ENCODE data around the gene ZBTB24.
A peak's percentile ranks its signal among the peaks of the same experiment; 100 is the strongest.

Gene ZBTB24

GRCh38 chr6:109456710-109457561 lies 26.1 kb downstream of the ZBTB24 start:
- Histone ChIP-seq H3K4me3 (ENCODE audit: low read length in 2 of 2) (peak overlapping the region in 1 of 2 donors; percentile 83), H3K9me3 (ENCODE audit: control insufficient read depth in 2 of 2, low read length in 2 of 2) (no peaks in the 10 kb centered on the region), H3K4me1 (ENCODE audit: control insufficient read depth, insufficient read depth, low read length) (peaks cover 17% of the 10 kb centered on the region), H3K27me3 (ENCODE audit: control insufficient read depth in 1 of 2, insufficient read depth in 2 of 2, low read length in 2 of 2) (peaks cover 2 to 13% of the 10 kb centered on the region in 2 donors), H3K27ac (ENCODE audit: low read length) (no peak overlapping the region), H3K9ac (ENCODE audit: low read length in 2 of 2) (no peak overlapping the region), H3K36me3 (ENCODE audit: control insufficient read depth in 2 of 2, insufficient read depth in 2 of 2, low read length in 2 of 2) (peaks cover 0 to 2% of the 10 kb centered on the region in 2 donors)

GRCh38 chr6:109456111-109456583 lies 26.9 kb downstream of the ZBTB24 start:
- Histone ChIP-seq H3K9me3 (ENCODE audit: control insufficient read depth in 2 of 2, low read length in 2 of 2) (no peaks in the 10 kb centered on the region), H3K4me1 (ENCODE audit: control insufficient read depth, insufficient read depth, low read length) (peaks cover 17% of the 10 kb centered on the region), H3K4me3 (ENCODE audit: low read length in 2 of 2) (peak overlapping the region; percentile 62 to 83)

GRCh38 chr6:109455437-109456110 lies 27.4 kb downstream of the ZBTB24 start, which contains the start of gene MICAL1:
Gene MICAL1, minus strand, starts transcription at chr6:109455772. Its CDS starts 1,576 bp downstream, at chr6:109454196.
- peak within 1 kb of the TSS; percentile 27 to 51 for H3K9ac ChIP-seq (ENCODE audit: low read length in 2 of 2)
- H3K4me3 ChIP-seq (ENCODE audit: low read length in 2 of 2), result peak within 1 kb of the TSS; percentile 73 to 83
- H3K27me3 ChIP-seq (ENCODE audit: control insufficient read depth in 1 of 2, insufficient read depth in 2 of 2, low read length in 2 of 2), result peaks cover 2 to 18% of the 10 kb centered on the region in 2 donors
- H3K36me3 ChIP-seq (ENCODE audit: control insufficient read depth in 2 of 2, insufficient read depth in 2 of 2, low read length in 2 of 2), result no peaks in the 10 kb centered on the region
- H3K4me1 ChIP-seq (ENCODE audit: control insufficient read depth, insufficient read depth, low read length), result peaks cover 17% of the 10 kb centered on the region
- no peak within 1 kb of the TSS for H3K27ac ChIP-seq (ENCODE audit: low read length)
- H3K9me3 ChIP-seq (ENCODE audit: control insufficient read depth in 2 of 2, low read length in 2 of 2), result no peaks in the 10 kb centered on the region

More at GRCh38 chr6:109456111-109456583, 26.9 kb downstream of the ZBTB24 start:
- Histone ChIP-seq H3K36me3 (ENCODE audit: control insufficient read depth in 2 of 2, insufficient read depth in 2 of 2, low read length in 2 of 2) (no peaks in the 10 kb centered on the region), H3K9ac (ENCODE audit: low read length in 2 of 2) (peak overlapping the region in 1 of 2 donors; percentile 27), H3K27me3 (ENCODE audit: control insufficient read depth in 1 of 2, insufficient read depth in 2 of 2, low read length in 2 of 2) (peaks cover 2 to 17% of the 10 kb centered on the region in 2 donors), H3K27ac (ENCODE audit: low read length) (no peak overlapping the region)

- no peaks in the 10 kb centered on the region for H3K9me3 ChIP-seq (ENCODE audit: control insufficient read depth in 2 of 2, low read length in 2 of 2)
- H3K4me1 ChIP-seq (ENCODE audit: control insufficient read depth, insufficient read depth, low read length), result peaks cover 17% of the 10 kb centered on the region
- peak overlapping the region; percentile 73 to 83 for H3K4me3 ChIP-seq (ENCODE audit: low read length in 2 of 2)
- H3K36me3 ChIP-seq (ENCODE audit: control insufficient read depth in 2 of 2, insufficient read depth in 2 of 2, low read length in 2 of 2), result no peaks in the 10 kb centered on the region
- H3K27ac ChIP-seq (ENCODE audit: low read length), result no peak overlapping the region
- H3K27me3 ChIP-seq (ENCODE audit: control insufficient read depth in 1 of 2, insufficient read depth in 2 of 2, low read length in 2 of 2), result peaks cover 2 to 23% of the 10 kb centered on the region in 2 donors
- H3K9ac ChIP-seq (ENCODE audit: low read length in 2 of 2), result peak overlapping the region in 1 of 2 donors; percentile 51
These were observed 28.3 kb downstream of the ZBTB24 start for GRCh38 chr6:109454496-109455436.

- H3K36me3 ChIP-seq (ENCODE audit: control insufficient read depth in 2 of 2, insufficient read depth in 2 of 2, low read length in 2 of 2), result no peaks in the 10 kb centered on the region
- H3K4me3 ChIP-seq (ENCODE audit: low read length in 2 of 2), result peak overlapping the region in 1 of 2 donors; percentile 83
- no peak overlapping the region for H3K27ac ChIP-seq (ENCODE audit: low read length)
- no peak overlapping the region for H3K9ac ChIP-seq (ENCODE audit: low read length in 2 of 2)
- no peaks in the 10 kb centered on the region for H3K9me3 ChIP-seq (ENCODE audit: control insufficient read depth in 2 of 2, low read length in 2 of 2)
- H3K27me3 ChIP-seq (ENCODE audit: control insufficient read depth in 1 of 2, insufficient read depth in 2 of 2, low read length in 2 of 2), result peaks cover 2 to 23% of the 10 kb centered on the region in 2 donors
- H3K4me1 ChIP-seq (ENCODE audit: control insufficient read depth, insufficient read depth, low read length), result peaks cover 17% of the 10 kb centered on the region
These were observed 29.2 kb downstream of the ZBTB24 start for GRCh38 chr6:109453594-109454495.

- Histone ChIP-seq H3K27ac (ENCODE audit: low read length) (no peak overlapping the region), H3K36me3 (ENCODE audit: control insufficient read depth in 2 of 2, insufficient read depth in 2 of 2, low read length in 2 of 2) (no peaks in the 10 kb centered on the region), H3K4me1 (ENCODE audit: control insufficient read depth, insufficient read depth, low read length) (peaks cover 17% of the 10 kb centered on the region), H3K4me3 (ENCODE audit: low read length in 2 of 2) (no peak overlapping the region), H3K9ac (ENCODE audit: low read length in 2 of 2) (no peak overlapping the region), H3K9me3 (ENCODE audit: control insufficient read depth in 2 of 2, low read length in 2 of 2) (no peaks in the 10 kb centered on the region), H3K27me3 (ENCODE audit: control insufficient read depth in 1 of 2, insufficient read depth in 2 of 2, low read length in 2 of 2) (peaks cover 2 to 23% of the 10 kb centered on the region in 2 donors)
These were observed 29.9 kb downstream of the ZBTB24 start for GRCh38 chr6:109453156-109453555.

- Histone ChIP-seq H3K4me3 (ENCODE audit: low read length in 2 of 2) (no peak overlapping the region), H3K4me1 (ENCODE audit: control insufficient read depth, insufficient read depth, low read length) (peaks cover 17% of the 10 kb centered on the region), H3K9me3 (ENCODE audit: control insufficient read depth in 2 of 2, low read length in 2 of 2) (no peaks in the 10 kb centered on the region), H3K9ac (ENCODE audit: low read length in 2 of 2) (no peak overlapping the region), H3K36me3 (ENCODE audit: control insufficient read depth in 2 of 2, insufficient read depth in 2 of 2, low read length in 2 of 2) (no peaks in the 10 kb centered on the region), H3K27ac (ENCODE audit: low read length) (no peak overlapping the region), H3K27me3 (ENCODE audit: control insufficient read depth in 1 of 2, insufficient read depth in 2 of 2, low read length in 2 of 2) (peaks cover 2 to 23% of the 10 kb centered on the region in 2 donors)
These were observed 30.8 kb downstream of the ZBTB24 start for GRCh38 chr6:109452181-109452580.

- Histone ChIP-seq H3K9me3 (ENCODE audit: control insufficient read depth in 2 of 2, low read length in 2 of 2) (no peaks in the 10 kb centered on the region), H3K27ac (ENCODE audit: low read length) (no peak overlapping the region), H3K4me1 (ENCODE audit: control insufficient read depth, insufficient read depth, low read length) (peaks cover 17% of the 10 kb centered on the region), H3K27me3 (ENCODE audit: control insufficient read depth in 1 of 2, insufficient read depth in 2 of 2, low read length in 2 of 2) (peaks cover 2 to 20% of the 10 kb centered on the region in 2 donors), H3K36me3 (ENCODE audit: control insufficient read depth in 2 of 2, insufficient read depth in 2 of 2, low read length in 2 of 2) (no peaks in the 10 kb centered on the region), H3K9ac (ENCODE audit: low read length in 2 of 2) (no peak overlapping the region), H3K4me3 (ENCODE audit: low read length in 2 of 2) (no peak overlapping the region)
These were observed 31.6 kb downstream of the ZBTB24 start for GRCh38 chr6:109451376-109451775.

GRCh38 chr6:109450801-109451200 lies 32.2 kb downstream of the ZBTB24 start:
- Histone ChIP-seq H3K9ac (ENCODE audit: low read length in 2 of 2) (no peak overlapping the region), H3K27me3 (ENCODE audit: control insufficient read depth in 1 of 2, insufficient read depth in 2 of 2, low read length in 2 of 2) (peaks cover 2 to 18% of the 10 kb centered on the region in 2 donors), H3K4me3 (ENCODE audit: low read length in 2 of 2) (no peak overlapping the region), H3K9me3 (ENCODE audit: control insufficient read depth in 2 of 2, low read length in 2 of 2) (no peaks in the 10 kb centered on the region), H3K36me3 (ENCODE audit: control insufficient read depth in 2 of 2, insufficient read depth in 2 of 2, low read length in 2 of 2) (no peaks in the 10 kb centered on the region), H3K4me1 (ENCODE audit: control insufficient read depth, insufficient read depth, low read length) (peaks cover 11% of the 10 kb centered on the region), H3K27ac (ENCODE audit: low read length) (no peak overlapping the region)
